Ovary (tissue), 3 donors: ENCODE measurements around the gene IQCK.

Experiments used
- CTCF ChIP-seq, 3 donors: fragments of 450-650 bp in 2 of 3; fragments of 200-600 bp in 1 of 3; IDR thresholded peaks; one replicate each; pipeline versions ENCODE4 v1.5.1 to v1.8.0; 2016 to 2022; ENCODE audit warnings: antibody characterized with exemption in 3 of 3, mild to moderate bottlenecking in 1 of 3
- EP300 ChIP-seq: sonication (generic); formaldehyde crosslinking; IDR thresholded peaks from one replicate; pipeline ENCODE4 v1.6.1; 2017; ENCODE audit warnings: antibody characterized with exemption
- POLR2A ChIP-seq: fragments of 450-650 bp; IDR thresholded peaks from one replicate; pipeline ENCODE4 v1.6.1; 2017; ENCODE audit warnings: antibody characterized with exemption, mild to moderate bottlenecking, moderate library complexity
- donor health status: DM: no; HTN: no; CAD: no.

DNA sequence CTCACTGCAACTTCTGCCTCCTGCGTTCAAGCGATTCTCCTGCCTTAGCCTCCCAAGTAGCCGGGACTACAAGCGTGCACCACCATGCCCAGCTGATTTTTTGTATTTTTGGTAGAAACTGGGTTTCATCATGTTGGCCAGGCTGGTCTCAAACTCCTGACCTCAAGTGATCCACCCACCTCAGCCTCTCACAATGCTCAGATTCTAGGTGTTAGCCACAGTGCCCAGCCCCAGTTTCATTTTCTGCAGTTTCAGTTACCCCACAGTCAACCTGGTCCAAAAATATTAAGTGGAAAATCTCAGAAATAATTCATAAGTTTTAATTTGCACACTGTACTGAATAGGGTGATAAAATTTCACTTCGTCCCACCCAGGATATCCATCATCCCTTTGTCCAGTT lies 28.7 kb upstream of the IQCK start:
- TF ChIP-seq CTCF (IDR thresholded peaks at IDR 0.05) (no peak), POLR2A (no peak), EP300 (no peak)
